Ectodermal cell (in vitro differentiated cells): ENCODE measurements around the gene LDLRAD3.
A peak's percentile ranks its signal among the peaks of the same experiment; 100 is the strongest.

Experiments used
- H3K27ac ChIP-seq: 2 replicates; pipeline ENCODE4 v1.7.0; 2013; ENCODE audit warnings: mild to moderate bottlenecking, low read depth, low read length; ENCODE audit not compliant: insufficient read depth, poor library complexity, severe bottlenecking
- H3K27me3 ChIP-seq: 2 replicates; pipeline ENCODE4 v1.7.0; 2013; ENCODE audit warnings: mild to moderate bottlenecking, low read length; ENCODE audit not compliant: insufficient read depth, control insufficient read depth, poor library complexity, severe bottlenecking
- H3K36me3 ChIP-seq: one replicate; pipeline ENCODE4 v1.7.0; 2013; ENCODE audit warnings: low read length; ENCODE audit not compliant: control insufficient read depth, insufficient read depth
- H3K4me1 ChIP-seq: one replicate; pipeline ENCODE4 v1.7.0; 2013; ENCODE audit warnings: low read length; ENCODE audit not compliant: control insufficient read depth, insufficient read depth
- H3K4me3 ChIP-seq: 2 replicates; pipeline ENCODE4 v1.7.0; 2013; ENCODE audit warnings: low read depth, low read length, control low read depth; ENCODE audit not compliant: insufficient read depth
- H3K9me3 ChIP-seq: 2 replicates; pipeline ENCODE4 v1.7.0; 2013; ENCODE audit warnings: mild to moderate bottlenecking, low read length, moderate library complexity; ENCODE audit not compliant: control insufficient read depth
- WGBS, 2 experiments: methylation state at CpG; one replicate each; pipeline ENCODE4 v1.1.7; 2013; ENCODE audit warnings: missing lambda C conversion rate in 2 of 2; 5-methylcytosine and 5-hydroxymethylcytosine counted together

The LDLRAD3 gene

GRCh38 chr11:36210529-36210928 lies 266.7 kb downstream of the LDLRAD3 start:
- WGBS, 2 experiments: 98 to 100% methylated on average over 2 of the region's 2 CpGs
- H3K9me3 ChIP-seq: no peaks in the 10 kb centered on the region
- peaks cover 23% of the 10 kb centered on the region for H3K4me1 ChIP-seq
- no peaks in the 10 kb centered on the region for H3K36me3 ChIP-seq
- H3K27me3 ChIP-seq: no peaks in the 10 kb centered on the region
- no peak overlapping the region for H3K4me3 ChIP-seq
- H3K27ac ChIP-seq: no peak overlapping the region

- Histone ChIP-seq H3K27me3 (no peaks in the 10 kb centered on the region), H3K27ac (peak overlapping the region; percentile 19), H3K4me3 (no peak overlapping the region), H3K36me3 (no peaks in the 10 kb centered on the region), H3K4me1 (peaks cover 22% of the 10 kb centered on the region), H3K9me3 (no peaks in the 10 kb centered on the region)
- WGBS, 2 experiments: 75 to 81% methylated on average over 8 of the region's 8 CpGs
Observed at GRCh38 chr11:36211761-36212430, 268.0 kb downstream of the LDLRAD3 start.

DNA sequence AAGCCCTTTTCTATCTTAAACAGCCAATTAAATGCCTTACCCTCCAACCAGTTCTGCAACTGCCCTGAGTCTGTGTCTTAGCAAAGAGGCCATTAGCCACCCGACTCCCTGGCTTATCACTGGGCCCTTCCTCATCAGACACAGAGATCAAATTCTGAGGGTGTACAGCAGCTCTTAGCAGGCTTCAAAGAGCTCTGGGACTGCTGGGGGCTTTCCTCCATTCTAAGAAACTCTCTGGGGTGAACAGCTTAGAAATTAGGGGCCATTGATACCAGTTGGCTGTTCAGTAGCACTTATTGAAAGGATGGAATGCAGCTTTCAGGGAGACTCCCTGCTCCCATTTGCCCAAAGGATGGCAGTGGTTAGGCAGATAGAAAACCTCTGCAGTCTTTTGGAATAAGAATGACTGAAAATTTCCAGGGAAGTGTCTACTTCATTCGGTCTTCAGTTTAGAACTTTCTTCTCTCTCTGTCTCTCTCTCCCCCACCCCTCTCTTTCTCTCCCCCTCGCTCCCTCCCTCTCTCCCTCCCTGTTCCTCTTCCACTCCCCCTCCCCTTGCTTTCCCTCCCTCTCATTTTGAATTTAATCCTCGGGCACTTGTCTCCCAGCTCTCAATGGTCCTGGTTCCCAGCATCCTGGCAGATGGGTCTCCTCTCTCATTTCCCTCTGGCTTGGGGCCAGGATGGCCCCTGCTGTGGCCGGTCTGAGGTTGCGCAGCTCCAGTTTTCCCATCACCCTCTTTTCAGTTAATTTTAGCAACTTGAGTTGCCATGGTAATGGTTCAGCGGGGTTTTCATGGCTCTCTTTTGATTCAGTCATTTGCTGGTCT lies 268.9 kb downstream of the LDLRAD3 start:
- 59% methylated on average over 7 of the region's 7 CpGs for WGBS, 2 experiments
- peaks cover 22% of the 10 kb centered on the region for H3K4me1 ChIP-seq
- peak overlapping the region; percentile 45 for H3K27ac ChIP-seq
- H3K9me3 ChIP-seq: no peaks in the 10 kb centered on the region
- no peaks in the 10 kb centered on the region for H3K36me3 ChIP-seq
- H3K27me3 ChIP-seq: no peaks in the 10 kb centered on the region
- no peak overlapping the region for H3K4me3 ChIP-seq

GRCh38 chr11:36213393-36213840 lies 269.6 kb downstream of the LDLRAD3 start:
- no peaks in the 10 kb centered on the region for H3K27me3 ChIP-seq
- H3K27ac ChIP-seq: peak overlapping the region; percentile 45
- no peaks in the 10 kb centered on the region for H3K9me3 ChIP-seq
- no peaks in the 10 kb centered on the region for H3K36me3 ChIP-seq
- WGBS, 2 experiments: 92 to 95% methylated on average over 7 of the region's 7 CpGs
- H3K4me1 ChIP-seq: peaks cover 22% of the 10 kb centered on the region
- H3K4me3 ChIP-seq: no peak overlapping the region

- 92 to 96% methylated on average over 3 of the region's 3 CpGs for WGBS, 2 experiments
- H3K27ac ChIP-seq: no peak overlapping the region
Observed at GRCh38 chr11:36214480-36214879, 270.6 kb downstream of the LDLRAD3 start.

DNA sequence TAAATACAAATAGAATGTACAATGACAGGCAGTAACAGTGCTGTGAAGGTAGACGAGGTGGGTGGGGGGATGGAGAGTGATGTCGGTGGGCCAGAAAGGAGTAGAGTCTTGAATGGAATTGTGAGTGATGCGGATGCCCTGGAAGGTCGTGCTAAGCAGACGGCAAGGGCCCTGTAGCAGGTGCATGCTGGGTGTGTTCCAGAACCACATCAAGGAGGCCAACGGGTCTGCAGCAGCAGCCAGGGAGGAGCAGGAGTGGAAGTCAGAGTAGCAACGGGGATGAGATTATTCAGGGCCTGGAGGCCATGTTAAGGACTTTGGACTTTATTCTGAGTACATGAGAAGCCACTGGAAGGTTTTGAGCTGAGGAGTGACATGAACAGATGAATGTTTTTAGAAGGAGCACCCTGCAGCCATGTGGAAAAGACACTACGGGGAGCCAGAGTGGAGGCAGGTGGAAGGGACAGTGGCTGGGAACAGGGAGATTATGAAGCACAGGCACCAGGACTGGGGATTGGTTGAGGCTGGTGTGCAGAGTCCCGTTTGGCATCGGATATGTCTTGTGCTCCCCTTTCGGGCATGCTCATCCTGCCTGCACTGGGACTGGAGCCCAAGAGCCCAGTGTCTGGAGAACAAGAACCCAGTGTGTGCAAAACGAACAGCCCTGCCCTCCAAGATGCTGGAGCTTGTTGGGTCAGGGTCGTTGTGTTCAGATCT lies 271.3 kb downstream of the LDLRAD3 start:
- H3K36me3 ChIP-seq: no peaks in the 10 kb centered on the region
- no peaks in the 10 kb centered on the region for H3K9me3 ChIP-seq
- no peak overlapping the region for H3K4me3 ChIP-seq
- H3K4me1 ChIP-seq: peaks cover 22% of the 10 kb centered on the region
- H3K27me3 ChIP-seq: no peaks in the 10 kb centered on the region
- 93% methylated on average over 13 of the region's 13 CpGs for WGBS, 2 experiments
- H3K27ac ChIP-seq: no peak overlapping the region

More at GRCh38 chr11:36214480-36214879, 270.6 kb downstream of the LDLRAD3 start:
- no peaks in the 10 kb centered on the region for H3K27me3 ChIP-seq
- H3K9me3 ChIP-seq: no peaks in the 10 kb centered on the region
- peaks cover 22% of the 10 kb centered on the region for H3K4me1 ChIP-seq
- no peaks in the 10 kb centered on the region for H3K36me3 ChIP-seq
- no peak overlapping the region for H3K4me3 ChIP-seq

GRCh38 chr11:36215693-36216060 lies 271.8 kb downstream of the LDLRAD3 start:
- H3K27ac ChIP-seq: no peak overlapping the region
- peaks cover 22% of the 10 kb centered on the region for H3K4me1 ChIP-seq
- H3K36me3 ChIP-seq: no peaks in the 10 kb centered on the region
- WGBS, 2 experiments: 94% methylated on average over 7 of the region's 7 CpGs
- no peaks in the 10 kb centered on the region for H3K27me3 ChIP-seq
- H3K9me3 ChIP-seq: no peaks in the 10 kb centered on the region
- H3K4me3 ChIP-seq: no peak overlapping the region

DNA sequence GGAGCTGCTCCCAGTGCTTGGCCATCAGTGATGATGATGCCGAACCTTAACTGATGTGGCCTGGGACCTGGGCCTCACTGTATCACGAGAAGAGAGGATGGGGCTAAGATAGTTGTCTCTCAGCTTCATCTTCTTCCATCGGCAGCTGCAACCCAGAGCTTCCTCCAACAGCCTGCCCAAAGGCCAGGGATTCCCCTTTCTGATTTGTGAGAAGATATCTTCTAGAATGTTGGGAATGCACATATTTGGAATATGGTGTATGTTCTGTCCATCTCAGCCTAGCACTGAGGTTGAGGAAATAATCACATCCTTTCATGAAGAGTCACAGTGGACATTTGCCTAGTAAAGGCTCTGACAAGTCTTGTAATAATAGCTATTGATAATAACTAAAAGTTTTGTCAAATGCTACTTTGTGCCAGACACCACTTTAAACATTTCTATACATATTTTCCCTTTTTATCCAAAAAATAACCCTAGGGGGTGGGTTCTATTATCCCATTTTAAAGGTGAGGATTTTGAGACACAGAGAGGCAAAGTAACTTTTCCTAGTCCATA lies 272.3 kb downstream of the LDLRAD3 start:
- H3K4me3 ChIP-seq: no peak overlapping the region
- 93 to 98% methylated on average over 3 of the region's 3 CpGs for WGBS, 2 experiments
- no peaks in the 10 kb centered on the region for H3K36me3 ChIP-seq

DNA sequence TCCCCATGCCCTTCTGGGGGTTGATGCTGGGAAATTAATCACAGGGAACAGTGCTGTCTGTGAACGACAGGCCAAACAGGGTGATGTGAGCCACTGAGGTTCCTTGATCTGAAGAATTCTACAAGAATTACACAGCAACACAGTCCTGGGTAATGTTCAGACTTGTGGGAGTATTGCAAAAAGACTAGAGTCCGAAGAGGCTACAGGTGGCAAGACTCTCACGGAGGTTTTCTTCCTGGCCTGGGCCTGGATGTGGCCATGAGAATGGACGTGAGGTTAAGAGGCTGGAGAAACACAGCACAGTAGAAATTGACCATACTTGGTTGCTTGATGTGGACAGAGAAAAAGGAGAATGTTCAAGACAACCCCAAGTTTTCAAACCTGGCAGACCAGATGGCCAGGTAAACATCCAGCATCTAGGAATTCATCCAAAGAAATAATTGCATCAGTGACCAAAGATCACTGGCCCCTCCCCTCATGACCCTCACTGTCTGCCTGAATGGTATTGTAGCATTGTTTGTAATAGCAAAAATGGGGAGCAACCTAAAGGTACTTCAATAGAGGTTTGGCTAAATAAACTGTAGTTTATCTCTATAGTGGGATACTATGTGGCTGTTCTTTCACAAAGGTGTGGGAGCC lies 274.5 kb downstream of the LDLRAD3 start:
- Histone ChIP-seq H3K4me1 (peaks cover 8% of the 10 kb centered on the region), H3K4me3 (no peak overlapping the region), H3K27ac (no peak overlapping the region), H3K27me3 (no peaks in the 10 kb centered on the region), H3K9me3 (no peaks in the 10 kb centered on the region), H3K36me3 (no peaks in the 10 kb centered on the region)
- 95 to 96% methylated on average over 4 of the region's 4 CpGs for WGBS, 2 experiments

More for the DNA sequence above, 272.3 kb downstream of the LDLRAD3 start:
- Histone ChIP-seq H3K27ac (no peak overlapping the region), H3K9me3 (no peaks in the 10 kb centered on the region), H3K4me1 (peaks cover 22% of the 10 kb centered on the region), H3K27me3 (no peaks in the 10 kb centered on the region)
